ENCODE data around the gene ELAVL2.
"Not testable (repeated sequence)": the region's sequence is repeated elsewhere in the genome, so short reads cannot be mapped to it uniquely, and the experiment has no call there.

ELAVL2 gene

GRCh38 chr9:23739753-23740152 lies 86.3 kb downstream of the ELAVL2 start:
- Mint-ChIP-seq H3K9me3 (no peaks in the 10 kb centered on the region), H3K4me3 (no peak overlapping the region), H3K4me1 (ENCODE audit: low read depth) (no peaks in the 10 kb centered on the region), H3K27ac (no peak overlapping the region), H3K36me3 (ENCODE audit: low read depth) (no peaks in the 10 kb centered on the region), H3K27me3 (no peaks in the 10 kb centered on the region)
- intact Hi-C loops (cut with micrococcal nuclease) = no loop called here

GRCh38 chr9:23736293-23736692 lies 89.7 kb downstream of the ELAVL2 start:
- Mint-ChIP-seq H3K27me3 (no peaks in the 10 kb centered on the region), H3K4me1 (ENCODE audit: low read depth) (no peaks in the 10 kb centered on the region), H3K9me3 (no peaks in the 10 kb centered on the region), H3K27ac (no peak overlapping the region), H3K4me3 (no peak overlapping the region), H3K36me3 (ENCODE audit: low read depth) (no peaks in the 10 kb centered on the region)
- intact Hi-C loops (cut with micrococcal nuclease) = no loop called here

- intact Hi-C loops (cut with micrococcal nuclease) = no loop called here
- H3K9me3 Mint-ChIP-seq = no peaks in the 10 kb centered on the region
- no peak overlapping the region for H3K27ac Mint-ChIP-seq
- H3K27me3 Mint-ChIP-seq = no peaks in the 10 kb centered on the region
- H3K4me1 Mint-ChIP-seq (ENCODE audit: low read depth) = no peaks in the 10 kb centered on the region
- no peaks in the 10 kb centered on the region for H3K36me3 Mint-ChIP-seq (ENCODE audit: low read depth)
- no peak overlapping the region for H3K4me3 Mint-ChIP-seq
Observed at GRCh38 chr9:23733495-23734078, 92.5 kb downstream of the ELAVL2 start.

- intact Hi-C loops (cut with micrococcal nuclease) = no loop called here
- H3K4me1 Mint-ChIP-seq (ENCODE audit: low read depth) = no peaks in the 10 kb centered on the region
- H3K36me3 Mint-ChIP-seq (ENCODE audit: low read depth) = no peaks in the 10 kb centered on the region
- H3K4me3 Mint-ChIP-seq = no peak overlapping the region
- no peaks in the 10 kb centered on the region for H3K27me3 Mint-ChIP-seq
- no peaks in the 10 kb centered on the region for H3K9me3 Mint-ChIP-seq
- H3K27ac Mint-ChIP-seq = no peak overlapping the region
Observed at GRCh38 chr9:23731353-23731752, 94.7 kb downstream of the ELAVL2 start.

GRCh38 chr9:23730364-23730763 lies 95.7 kb downstream of the ELAVL2 start:
- H3K4me1 Mint-ChIP-seq (ENCODE audit: low read depth) = no peaks in the 10 kb centered on the region
- no peaks in the 10 kb centered on the region for H3K9me3 Mint-ChIP-seq
- no peak overlapping the region for H3K27ac Mint-ChIP-seq
- intact Hi-C loops (cut with micrococcal nuclease) = no loop called here
- no peaks in the 10 kb centered on the region for H3K36me3 Mint-ChIP-seq (ENCODE audit: low read depth)
- no peaks in the 10 kb centered on the region for H3K27me3 Mint-ChIP-seq
- no peak overlapping the region for H3K4me3 Mint-ChIP-seq

GRCh38 chr9:23728736-23729135 lies 97.3 kb downstream of the ELAVL2 start:
- H3K27ac Mint-ChIP-seq = no peak overlapping the region
- H3K36me3 Mint-ChIP-seq (ENCODE audit: low read depth) = no peaks in the 10 kb centered on the region
- intact Hi-C loops (cut with micrococcal nuclease) = no loop called here
- H3K4me1 Mint-ChIP-seq (ENCODE audit: low read depth) = no peaks in the 10 kb centered on the region
- H3K9me3 Mint-ChIP-seq = no peaks in the 10 kb centered on the region
- H3K27me3 Mint-ChIP-seq = no peaks in the 10 kb centered on the region
- H3K4me3 Mint-ChIP-seq = no peak overlapping the region

- no peaks in the 10 kb centered on the region for H3K36me3 Mint-ChIP-seq (ENCODE audit: low read depth)
- no peaks in the 10 kb centered on the region for H3K9me3 Mint-ChIP-seq
- H3K4me3 Mint-ChIP-seq = no peak overlapping the region
Observed at GRCh38 chr9:23725279-23725946, 100.6 kb downstream of the ELAVL2 start.

GRCh38 chr9:23723672-23724071 lies 102.4 kb downstream of the ELAVL2 start:
- Mint-ChIP-seq H3K4me3 (no peak overlapping the region), H3K36me3 (ENCODE audit: low read depth) (no peaks in the 10 kb centered on the region), H3K27ac (no peak overlapping the region), H3K9me3 (no peaks in the 10 kb centered on the region), H3K4me1 (ENCODE audit: low read depth) (no peaks in the 10 kb centered on the region), H3K27me3 (no peaks in the 10 kb centered on the region)
- intact Hi-C loops (cut with micrococcal nuclease) = no loop called here

More at GRCh38 chr9:23725279-23725946, 100.6 kb downstream of the ELAVL2 start:
- intact Hi-C loops (cut with micrococcal nuclease) = no loop called here
- H3K4me1 Mint-ChIP-seq (ENCODE audit: low read depth) = no peaks in the 10 kb centered on the region
- H3K27ac Mint-ChIP-seq = no peak overlapping the region
- no peaks in the 10 kb centered on the region for H3K27me3 Mint-ChIP-seq

- intact Hi-C loops (cut with micrococcal nuclease); H3K4me3 Mint-ChIP-seq; H3K27me3 Mint-ChIP-seq; H3K4me1 Mint-ChIP-seq (ENCODE audit: low read depth); H3K36me3 Mint-ChIP-seq (ENCODE audit: low read depth); H3K9me3 Mint-ChIP-seq; H3K27ac Mint-ChIP-seq: not testable (repeated sequence)
Observed at GRCh38 chr9:23723048-23723447, 103.0 kb downstream of the ELAVL2 start.

- Mint-ChIP-seq H3K4me1 (ENCODE audit: low read depth) (no peaks in the 10 kb centered on the region), H3K27ac (no peak overlapping the region), H3K4me3 (no peak overlapping the region), H3K27me3 (no peaks in the 10 kb centered on the region), H3K36me3 (ENCODE audit: low read depth) (no peaks in the 10 kb centered on the region), H3K9me3 (no peaks in the 10 kb centered on the region)
- intact Hi-C loops (cut with micrococcal nuclease) = no loop called here
Observed at GRCh38 chr9:23721466-23721865, 104.6 kb downstream of the ELAVL2 start.

GRCh38 chr9:23717505-23717904 lies 108.5 kb downstream of the ELAVL2 start:
- Mint-ChIP-seq H3K9me3 (no peaks in the 10 kb centered on the region), H3K27ac (no peak overlapping the region), H3K4me1 (ENCODE audit: low read depth) (no peaks in the 10 kb centered on the region), H3K36me3 (ENCODE audit: low read depth) (no peaks in the 10 kb centered on the region), H3K27me3 (no peaks in the 10 kb centered on the region), H3K4me3 (no peak overlapping the region)
- intact Hi-C loops (cut with micrococcal nuclease) = no loop called here

GRCh38 chr9:23707249-23707648 lies 118.8 kb downstream of the ELAVL2 start:
- no peaks in the 10 kb centered on the region for H3K27me3 Mint-ChIP-seq
- H3K27ac Mint-ChIP-seq = no peak overlapping the region
- intact Hi-C loops (cut with micrococcal nuclease) = no loop called here
- no peaks in the 10 kb centered on the region for H3K4me1 Mint-ChIP-seq (ENCODE audit: low read depth)
- no peaks in the 10 kb centered on the region for H3K36me3 Mint-ChIP-seq (ENCODE audit: low read depth)
- no peaks in the 10 kb centered on the region for H3K9me3 Mint-ChIP-seq
- H3K4me3 Mint-ChIP-seq = no peak overlapping the region

GRCh38 chr9:23702311-23702922 lies 123.6 kb downstream of the ELAVL2 start:
- no peaks in the 10 kb centered on the region for H3K36me3 Mint-ChIP-seq (ENCODE audit: low read depth)
- intact Hi-C loops (cut with micrococcal nuclease) = no loop called here
- H3K4me1 Mint-ChIP-seq (ENCODE audit: low read depth) = no peaks in the 10 kb centered on the region
- no peaks in the 10 kb centered on the region for H3K27me3 Mint-ChIP-seq
- no peak overlapping the region for H3K4me3 Mint-ChIP-seq
- no peaks in the 10 kb centered on the region for H3K9me3 Mint-ChIP-seq
- H3K27ac Mint-ChIP-seq = no peak overlapping the region

GRCh38 chr9:23701291-23701690 lies 124.7 kb downstream of the ELAVL2 start:
- Mint-ChIP-seq H3K27me3 (no peaks in the 10 kb centered on the region), H3K36me3 (ENCODE audit: low read depth) (no peaks in the 10 kb centered on the region), H3K9me3 (peaks cover under 1% of the 10 kb centered on the region), H3K4me3 (no peak overlapping the region), H3K4me1 (ENCODE audit: low read depth) (no peaks in the 10 kb centered on the region), H3K27ac (no peak overlapping the region)
- intact Hi-C loops (cut with micrococcal nuclease) = no loop called here

GRCh38 chr9:23700359-23700758 lies 125.7 kb downstream of the ELAVL2 start:
- Mint-ChIP-seq H3K36me3 (ENCODE audit: low read depth) (no peaks in the 10 kb centered on the region), H3K27ac (no peak overlapping the region), H3K4me1 (ENCODE audit: low read depth) (no peaks in the 10 kb centered on the region), H3K9me3 (peaks cover 7% of the 10 kb centered on the region), H3K4me3 (no peak overlapping the region), H3K27me3 (no peaks in the 10 kb centered on the region)
- intact Hi-C loops (cut with micrococcal nuclease) = no loop called here
